Stimulated activated CD4-positive, alpha-beta T cell treated with anti-CD3 and anti-CD28 coated beads, Interleukin-2, amount 100 ng/mL, for 48 hours (primary cell): ENCODE data around the gene RAB37.

Source experiments
- DNase-seq, 2 donors: peaks; one replicate each; pipeline ENCODE4 v3.0.0-alpha.2; 2020

The RAB37 gene

DNA sequence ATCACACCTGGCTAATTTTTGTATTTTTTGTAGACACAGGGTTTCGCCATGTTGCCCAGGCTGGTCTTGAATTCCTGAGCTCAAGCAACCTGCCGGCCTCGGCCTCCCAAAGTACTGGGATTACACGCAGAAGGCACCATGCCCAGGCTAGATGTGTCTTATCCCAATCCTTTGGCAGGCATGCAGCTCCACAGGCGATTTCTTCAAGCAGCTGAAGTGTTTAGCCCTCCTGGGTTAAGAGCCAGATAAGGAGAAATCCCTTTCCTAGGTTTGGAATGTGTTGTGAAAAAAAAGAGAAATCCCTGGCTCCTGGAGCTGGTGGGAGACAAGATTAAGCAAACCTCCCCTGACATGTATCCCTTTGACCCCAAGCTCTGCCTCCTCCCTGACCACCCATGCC, 9.3 kb downstream of the RAB37 start:
- DNase-seq = no peak

DNA sequence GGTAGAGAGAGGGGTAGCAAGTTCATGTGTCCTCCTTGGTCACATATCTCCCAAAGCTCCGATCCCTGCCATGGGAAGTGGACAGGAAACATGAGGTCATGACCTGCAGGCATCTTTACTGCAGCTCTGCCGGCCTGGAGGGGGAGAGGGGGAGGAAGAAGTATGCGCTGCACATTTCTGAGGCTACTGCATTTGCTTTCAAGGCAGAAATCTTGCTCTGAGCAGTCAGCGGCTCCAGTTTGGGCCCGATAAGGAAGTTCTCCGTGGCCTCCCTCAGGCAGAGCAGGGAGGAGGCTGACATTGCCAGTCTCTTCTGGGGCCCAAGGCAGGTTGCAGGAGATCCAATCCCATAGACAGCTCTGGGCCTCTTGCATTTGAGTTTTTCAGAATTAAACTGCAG, 9.9 kb downstream of the RAB37 start:
- no peak for DNase-seq

DNA sequence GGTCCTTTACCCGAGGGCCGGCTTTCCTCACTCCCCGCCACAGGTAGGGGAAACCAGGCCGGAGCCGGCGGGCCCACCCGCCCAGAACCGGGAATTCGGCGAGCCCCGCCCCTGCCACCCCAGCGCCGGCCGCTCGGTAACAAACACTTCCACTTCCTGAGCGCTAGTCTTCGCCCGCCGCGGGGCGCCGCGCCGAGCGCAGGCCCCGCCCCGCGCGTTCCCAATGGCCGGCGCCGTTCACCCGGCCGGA, 11.1 kb downstream of the RAB37 start:
- DNase-seq = no peak

DNA sequence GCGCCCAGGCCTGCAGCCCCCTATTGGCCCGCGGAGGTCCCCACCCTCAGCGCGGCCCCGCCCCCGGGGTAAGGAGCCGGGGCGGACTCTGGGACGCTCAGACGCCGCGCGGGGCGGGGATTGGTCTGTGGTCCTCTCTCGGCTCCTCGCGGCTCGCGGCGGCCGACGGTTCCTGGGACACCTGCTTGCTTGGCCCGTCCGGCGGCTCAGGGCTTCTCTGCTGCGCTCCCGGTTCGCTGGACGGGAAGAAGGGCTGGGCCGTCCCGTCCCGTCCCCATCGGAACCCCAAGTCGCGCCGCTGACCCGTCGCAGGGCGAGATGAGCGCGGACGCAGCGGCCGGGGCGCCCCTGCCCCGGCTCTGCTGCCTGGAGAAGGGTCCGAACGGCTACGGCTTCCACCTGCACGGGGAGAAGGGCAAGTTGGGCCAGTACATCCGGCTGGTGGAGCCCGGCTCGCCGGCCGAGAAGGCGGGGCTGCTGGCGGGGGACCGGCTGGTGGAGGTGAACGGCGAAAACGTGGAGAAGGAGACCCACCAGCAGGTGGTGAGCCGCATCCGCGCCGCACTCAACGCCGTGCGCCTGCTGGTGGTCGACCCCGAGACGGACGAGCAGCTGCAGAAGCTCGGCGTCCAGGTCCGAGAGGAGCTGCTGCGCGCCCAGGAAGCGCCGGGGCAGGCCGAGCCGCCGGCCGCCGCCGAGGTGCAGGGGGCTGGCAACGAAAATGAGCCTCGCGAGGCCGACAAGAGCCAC, 11.6 kb downstream of the RAB37 start, which contains the start of gene NHERF1:
Gene NHERF1, plus strand, starts transcription at position 100 of the 750 bp plus-strand sequence. Its CDS starts 219 bp downstream, at position 319.
- DNase-seq = peak; percentile 91 to 95

DNA sequence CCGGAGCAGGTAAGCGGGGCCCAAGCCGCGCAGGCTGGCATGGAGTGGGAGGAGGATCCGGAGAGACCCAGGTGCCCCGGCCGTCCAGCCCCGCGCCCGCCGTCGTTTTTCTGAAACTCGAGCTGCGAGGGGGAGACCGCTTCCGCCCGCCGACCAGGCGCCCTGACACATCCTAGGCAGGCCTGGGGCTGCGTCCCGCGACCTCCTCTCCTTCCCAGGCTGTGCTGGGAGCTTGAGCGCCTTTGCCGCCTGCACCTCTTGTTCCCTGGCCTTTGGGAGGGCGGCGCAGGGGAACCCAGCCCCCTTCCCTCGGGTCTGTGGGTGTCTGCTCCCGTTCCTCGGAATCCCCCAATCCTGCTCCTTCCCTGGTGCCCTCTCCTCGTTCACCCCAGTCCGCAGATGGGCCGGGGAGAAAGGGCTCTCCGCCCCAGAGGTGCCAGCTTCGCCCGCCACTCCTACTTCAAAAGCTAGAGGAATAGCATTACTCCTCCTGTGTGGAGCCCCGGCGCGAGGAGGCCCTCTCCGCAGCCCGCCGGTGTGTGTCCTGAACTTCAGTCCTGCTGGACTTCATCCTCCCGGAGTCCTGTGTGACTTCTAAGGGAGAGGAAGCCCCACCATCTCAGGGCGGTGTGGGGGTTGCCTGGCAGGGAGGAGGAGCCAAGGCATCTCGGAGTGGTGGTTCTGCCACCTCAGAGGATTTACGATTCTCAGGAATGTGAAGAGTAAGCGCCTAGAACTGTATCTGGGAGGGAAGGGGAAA, 12.4 kb downstream of the RAB37 start:
- no peak for DNase-seq

DNA sequence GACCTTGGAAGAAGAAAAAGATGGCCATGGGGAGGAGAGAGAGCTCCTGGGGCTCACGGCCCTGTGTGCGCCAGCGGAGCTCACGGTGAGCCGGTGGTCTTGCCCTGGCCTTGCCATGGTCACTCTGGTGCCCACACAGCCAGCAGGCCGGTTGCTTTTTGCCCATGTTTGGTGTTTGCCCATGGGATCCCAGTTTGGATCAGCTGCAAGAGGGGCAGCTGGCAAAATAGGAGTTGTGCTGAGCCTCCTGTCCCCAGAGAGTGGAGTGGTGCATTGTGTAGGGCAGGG, 12.9 kb downstream of the RAB37 start:
- no peak for DNase-seq

DNA sequence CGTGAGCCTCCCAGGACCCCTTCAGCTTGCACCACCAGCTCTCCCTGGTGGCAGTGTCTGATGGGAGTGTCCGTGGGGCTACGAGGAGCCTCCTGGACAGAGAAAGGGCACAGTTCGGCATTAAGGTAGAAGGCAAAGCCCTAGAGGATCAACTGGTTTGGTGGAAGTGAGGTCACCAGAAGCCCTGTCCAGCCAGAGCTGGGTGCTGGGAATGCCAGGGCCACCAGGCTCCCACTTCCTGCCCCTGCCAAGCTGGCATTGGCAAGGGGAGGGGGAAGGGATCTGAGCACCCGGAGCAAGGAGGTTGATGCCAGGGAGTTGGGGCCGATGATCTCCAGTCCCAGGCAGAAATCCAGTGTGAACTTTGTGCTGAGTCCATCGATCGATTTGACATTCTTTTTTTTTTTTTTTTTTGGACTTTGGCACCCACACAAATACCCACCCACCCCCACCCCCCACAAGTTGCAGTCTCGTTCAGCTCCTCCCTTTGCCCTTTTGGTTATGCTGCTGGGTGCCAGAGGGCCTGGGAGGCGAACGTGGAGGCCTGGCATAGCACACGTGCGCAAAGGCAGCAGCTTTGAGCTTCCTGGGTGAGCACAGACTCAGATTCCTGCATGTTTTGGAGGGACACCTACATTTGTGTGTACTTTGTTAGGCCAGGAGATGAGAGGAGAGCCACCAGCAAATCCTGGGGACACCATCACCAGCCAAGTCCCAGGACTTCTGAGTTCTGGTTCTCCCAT, 13.4 kb downstream of the RAB37 start:
- DNase-seq = no peak

DNA sequence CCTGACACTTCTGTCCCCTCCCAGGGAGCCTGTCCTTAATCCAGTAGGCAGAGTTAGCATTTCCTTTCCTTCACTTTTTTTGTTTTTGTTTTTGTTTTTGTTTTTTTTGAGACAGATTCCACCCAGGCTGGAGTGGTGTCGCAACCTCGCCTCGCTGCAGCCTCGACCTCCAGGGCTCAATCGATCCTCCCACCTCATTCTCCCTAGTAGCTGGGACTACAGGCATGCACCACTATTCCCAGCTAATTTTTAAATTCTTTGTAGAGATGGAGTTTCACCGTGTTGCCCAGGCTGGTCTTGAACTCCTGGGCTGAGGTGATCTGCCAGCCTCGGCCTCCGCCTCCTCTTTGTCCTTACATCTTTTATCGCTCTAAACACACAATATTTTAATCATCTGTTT, 15.4 kb downstream of the RAB37 start:
- DNase-seq = no peak

DNA sequence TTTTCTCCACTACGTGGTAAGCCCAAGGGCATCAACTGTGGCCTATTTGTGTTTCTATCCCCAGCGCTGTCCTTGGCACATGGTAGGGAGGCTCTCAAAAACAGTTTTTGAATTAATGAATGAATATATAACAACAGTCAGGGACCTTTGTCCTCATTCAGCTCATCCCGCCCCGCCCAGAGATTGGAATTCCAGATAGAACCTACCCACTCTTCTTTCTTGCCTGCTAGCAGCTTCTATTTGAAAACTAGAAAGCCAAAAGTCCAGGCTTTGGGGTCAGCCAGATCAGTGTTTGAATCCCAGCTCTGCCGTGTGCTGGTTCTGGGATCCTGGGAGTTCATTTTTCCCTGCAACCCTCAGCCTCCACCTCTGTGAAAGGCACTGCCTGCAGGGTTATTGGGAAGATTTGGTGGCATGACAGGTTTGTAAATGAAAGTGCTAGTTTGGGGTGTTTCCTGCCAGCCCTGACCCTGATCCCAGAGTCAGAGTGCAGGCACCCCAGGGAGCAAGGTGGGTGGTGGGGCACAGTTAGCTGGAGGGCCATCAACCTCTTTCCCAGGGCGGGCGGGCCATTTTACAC, 15.9 kb downstream of the RAB37 start:
- DNase-seq = no peak

DNA sequence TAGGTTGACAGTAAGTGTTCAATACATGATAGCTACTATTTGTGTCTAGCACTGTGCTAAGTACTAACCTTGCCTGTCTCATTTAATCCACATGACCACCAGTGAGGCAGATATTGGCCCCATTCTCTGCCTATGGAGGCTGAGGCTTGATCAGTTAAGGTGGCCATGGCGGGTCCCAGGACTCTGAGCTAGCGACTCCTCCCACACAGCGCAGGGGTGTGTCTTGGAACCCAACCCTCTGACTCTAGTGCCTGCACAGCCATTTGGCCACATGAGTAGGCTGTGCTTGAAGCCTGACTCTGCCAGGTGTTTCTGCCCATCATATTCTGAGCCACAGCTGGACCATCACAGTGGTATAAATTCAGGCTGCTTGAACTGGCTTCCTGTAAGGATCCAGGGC, 17.8 kb downstream of the RAB37 start:
- no peak for DNase-seq

DNA sequence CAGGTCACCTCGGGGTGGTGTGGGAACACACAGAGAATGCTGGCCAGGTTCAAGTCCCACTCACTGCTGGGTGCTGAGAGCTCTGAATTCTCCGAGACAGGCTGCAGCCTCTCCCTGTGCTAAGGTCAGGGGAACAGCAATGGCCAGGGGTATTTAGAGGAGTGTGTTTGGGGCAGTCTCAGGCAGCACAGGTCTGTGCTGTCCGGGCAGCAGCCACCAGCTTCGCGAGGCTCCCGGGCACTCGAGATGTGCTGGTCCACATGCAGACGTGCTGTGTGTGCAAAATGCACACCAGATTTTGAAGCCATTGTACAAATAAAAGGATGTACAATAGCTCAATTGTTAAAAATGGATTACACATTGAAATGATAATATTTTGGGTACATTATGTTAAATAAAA, 18.5 kb downstream of the RAB37 start:
- no peak for DNase-seq

DNA sequence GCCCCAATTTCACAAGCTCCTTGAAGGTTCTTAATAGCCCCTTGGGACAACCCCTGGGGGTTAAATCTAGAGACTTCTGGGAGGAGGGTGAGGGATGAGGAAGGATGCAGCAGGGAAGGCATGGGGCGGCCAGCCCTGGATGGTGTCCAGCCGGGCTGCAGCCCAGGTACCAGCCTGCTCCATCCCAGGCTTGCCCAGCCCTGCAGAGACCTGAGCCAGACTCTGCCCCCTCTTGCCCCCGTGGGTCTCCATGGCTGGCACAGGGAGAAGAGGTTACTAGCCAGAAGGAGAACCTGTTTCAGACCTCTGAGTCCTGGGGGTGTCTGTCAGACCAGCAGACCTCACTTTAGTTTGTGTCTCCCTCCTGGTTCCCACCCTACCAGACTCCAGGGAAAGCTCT, 19.8 kb downstream of the RAB37 start:
- no peak for DNase-seq

DNA sequence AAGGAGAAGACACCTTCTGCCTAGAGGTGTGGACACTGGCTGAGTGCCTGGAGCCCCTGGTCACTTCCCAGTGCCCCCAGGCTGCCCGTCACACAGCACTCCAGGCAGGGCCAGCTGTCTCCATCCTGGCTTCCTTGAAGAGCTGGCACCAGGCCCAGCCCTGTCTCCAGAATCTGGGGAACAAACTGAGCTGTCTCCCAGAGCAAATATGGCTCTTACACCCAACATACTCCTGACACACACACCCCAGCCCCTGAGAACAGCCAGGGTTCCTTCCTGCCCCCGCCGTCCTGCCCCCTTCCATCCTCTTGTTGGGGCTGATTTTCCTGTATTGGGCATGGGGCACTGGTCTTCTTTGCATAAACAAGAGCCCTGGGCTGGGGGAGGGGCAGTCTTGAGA, 20.4 kb downstream of the RAB37 start:
- no peak for DNase-seq

DNA sequence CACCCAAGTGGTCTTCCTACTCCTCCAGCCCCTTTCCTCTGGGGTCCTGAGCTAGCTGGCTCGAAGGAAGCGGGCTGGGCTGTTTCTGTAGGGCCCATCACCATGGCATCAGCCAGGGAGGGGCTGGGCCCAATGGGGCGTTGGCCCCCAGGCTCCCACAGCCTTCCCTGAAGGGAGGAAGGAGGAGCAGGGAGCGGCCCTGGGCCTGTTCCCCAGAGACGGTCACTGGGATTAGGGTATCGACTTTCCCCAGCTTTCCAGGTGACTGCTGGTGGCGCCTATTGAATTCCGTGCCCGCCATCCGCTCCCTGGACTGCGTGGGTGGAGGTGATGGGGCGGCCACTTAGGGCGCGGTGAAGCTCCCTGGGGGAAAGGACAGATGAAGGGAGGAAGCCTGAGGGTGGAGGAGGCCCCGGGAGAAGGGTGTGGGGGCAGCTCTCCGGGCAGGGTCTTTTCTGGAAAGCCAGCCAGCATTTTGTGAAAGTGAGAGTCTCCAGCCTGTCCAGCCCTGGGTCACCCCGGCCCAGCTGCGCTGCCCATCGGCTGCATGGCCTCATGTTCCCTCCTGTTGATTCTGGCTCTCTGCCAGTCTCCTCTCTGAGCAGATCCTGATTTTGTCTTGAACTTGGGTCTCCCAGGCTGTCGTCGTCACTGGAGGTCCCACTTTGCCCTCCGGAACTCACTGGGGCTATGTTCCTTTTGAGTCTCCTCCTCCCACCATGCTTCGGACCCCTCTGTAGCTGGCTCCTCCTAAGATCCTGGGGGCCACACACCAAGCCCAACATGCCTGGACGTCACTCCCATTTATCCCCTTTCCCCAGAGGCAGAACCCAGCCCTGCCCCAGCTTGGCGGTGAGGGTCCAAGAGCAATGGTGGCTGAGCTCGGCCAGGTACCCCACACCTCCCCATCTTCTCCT, 21.1 kb downstream of the RAB37 start:
- DNase-seq = no peak

DNA sequence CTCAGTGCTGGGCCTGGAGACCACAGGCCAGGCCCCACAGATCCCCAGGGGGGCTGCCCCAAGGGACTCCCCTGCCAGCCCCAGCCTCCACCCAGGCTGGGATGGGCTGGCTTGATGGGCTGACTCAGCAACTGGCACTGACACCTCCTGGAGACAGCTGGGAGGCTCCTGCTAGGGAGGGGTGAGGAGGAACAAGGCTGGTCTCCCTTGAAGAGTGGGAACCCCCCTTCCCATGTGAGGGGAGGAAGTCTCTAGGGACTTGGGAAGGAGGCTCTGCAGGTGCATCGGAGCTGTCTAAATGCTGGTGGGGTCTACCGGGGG, 21.8 kb downstream of the RAB37 start:
- no peak for DNase-seq

DNA sequence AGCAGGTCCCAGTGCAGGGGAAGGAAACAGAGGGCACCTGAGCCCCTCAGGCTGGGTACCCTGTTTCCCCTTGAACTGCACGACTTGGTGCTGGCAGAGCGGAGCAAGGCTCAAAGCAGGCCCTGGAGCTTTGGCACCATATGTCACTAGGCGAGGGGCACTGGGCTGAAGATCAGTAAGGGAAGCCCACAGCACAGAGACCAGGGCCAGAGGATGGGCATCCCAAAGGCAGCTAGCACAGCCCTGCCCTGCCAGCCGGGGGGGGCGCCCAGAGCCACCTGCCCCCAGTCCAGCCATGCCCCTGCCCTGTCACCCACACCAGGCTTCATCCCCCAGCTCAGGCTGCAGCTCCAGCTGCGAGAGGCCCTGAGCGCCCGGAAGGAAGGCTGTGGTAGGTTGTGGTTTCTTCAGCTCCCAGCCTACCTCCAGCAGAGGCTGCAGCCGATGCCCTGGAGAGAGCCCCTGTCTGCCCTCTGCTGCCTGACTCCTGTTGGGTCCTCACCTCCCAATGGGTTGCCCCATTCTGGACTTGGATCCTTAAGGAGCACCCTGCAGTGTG, 22.3 kb downstream of the RAB37 start:
- no peak for DNase-seq

DNA sequence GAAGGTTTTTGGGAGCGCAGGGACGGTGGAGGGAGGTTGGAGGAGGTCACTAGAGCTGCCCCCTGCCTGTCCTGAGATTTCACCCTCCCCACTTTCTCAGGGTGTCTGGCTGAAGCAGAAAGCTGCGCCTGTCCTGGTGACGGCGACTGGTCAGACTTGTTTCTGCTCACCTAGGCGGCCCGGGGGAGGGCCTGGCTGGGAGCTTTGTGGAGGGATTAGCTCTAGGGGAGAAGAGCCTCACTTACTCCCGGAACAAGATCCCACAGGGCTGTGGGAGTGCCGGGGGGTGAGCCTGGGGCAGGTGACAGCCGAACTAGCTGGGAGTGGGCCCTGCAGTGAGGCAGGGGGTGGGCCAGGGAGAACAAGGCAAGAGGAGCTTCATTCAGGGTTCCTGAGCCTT, 22.9 kb downstream of the RAB37 start:
- no peak for DNase-seq

DNA sequence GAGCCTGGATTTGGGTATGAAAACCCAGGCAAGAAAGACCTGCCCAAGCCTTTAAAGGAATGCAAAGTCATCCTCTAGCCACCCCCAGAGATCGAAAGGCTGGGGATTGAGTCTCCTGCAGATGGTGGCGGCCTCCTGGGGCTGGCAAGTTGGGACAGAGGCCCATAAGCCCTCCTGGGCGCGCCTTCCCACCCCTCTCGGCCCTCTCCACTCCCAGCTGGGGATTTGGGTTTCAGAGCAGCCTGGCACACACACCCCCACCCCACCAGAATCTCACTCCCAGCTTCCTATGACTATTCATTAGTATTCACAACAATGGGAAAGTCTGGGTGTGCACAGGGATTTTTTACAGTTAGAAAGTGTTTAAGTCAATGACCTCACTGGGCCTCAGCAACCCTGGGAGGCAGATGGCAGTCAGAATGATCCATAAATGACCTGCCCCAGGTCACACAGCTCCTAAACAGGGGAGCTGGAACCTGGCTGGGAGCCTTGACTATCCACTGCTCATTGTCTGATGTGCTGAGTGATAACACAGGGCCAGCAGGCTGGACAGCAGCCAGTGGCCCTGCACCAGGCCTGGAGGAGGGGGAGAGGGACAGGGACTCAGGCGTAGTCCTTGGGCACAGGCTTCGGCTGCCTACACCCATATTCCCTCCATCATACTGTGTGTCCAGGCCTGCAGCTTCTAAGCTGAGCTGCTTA, 23.5 kb downstream of the RAB37 start:
- no peak for DNase-seq

DNA sequence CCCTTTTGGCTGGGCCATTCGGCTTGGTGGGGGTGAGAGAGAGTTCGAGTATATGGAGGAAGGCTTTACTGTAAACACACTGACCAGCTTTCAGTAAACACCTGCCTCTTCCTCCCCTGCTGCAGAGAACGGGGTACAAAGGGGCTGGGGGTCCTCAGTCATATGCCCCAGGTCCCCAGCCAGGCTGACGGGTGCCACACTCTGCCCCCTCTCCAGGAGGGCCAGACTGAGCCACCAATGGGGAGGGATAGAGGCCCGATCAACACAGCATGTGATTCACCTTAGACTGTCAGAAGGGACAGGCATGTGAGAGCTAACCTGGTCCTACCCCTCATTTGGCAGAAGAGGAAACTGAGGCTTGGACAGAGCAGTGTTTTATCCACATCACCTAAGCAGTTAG, 24.4 kb downstream of the RAB37 start:
- DNase-seq = no peak

DNA sequence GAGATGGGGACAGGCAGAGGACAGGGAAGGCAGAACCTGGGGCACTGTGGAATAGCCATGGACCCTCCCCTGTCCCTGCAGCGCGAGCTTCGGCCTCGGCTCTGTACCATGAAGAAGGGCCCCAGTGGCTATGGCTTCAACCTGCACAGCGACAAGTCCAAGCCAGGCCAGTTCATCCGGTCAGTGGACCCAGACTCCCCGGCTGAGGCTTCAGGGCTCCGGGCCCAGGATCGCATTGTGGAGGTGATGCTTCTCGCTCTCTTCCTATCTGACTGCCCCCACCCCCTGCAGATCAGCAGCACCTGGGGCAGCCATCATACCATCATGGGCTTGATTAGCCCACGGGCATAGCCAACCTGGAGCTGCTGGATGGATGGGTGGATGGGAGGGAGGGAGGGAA, 24.9 kb downstream of the RAB37 start:
- DNase-seq = no peak

DNA sequence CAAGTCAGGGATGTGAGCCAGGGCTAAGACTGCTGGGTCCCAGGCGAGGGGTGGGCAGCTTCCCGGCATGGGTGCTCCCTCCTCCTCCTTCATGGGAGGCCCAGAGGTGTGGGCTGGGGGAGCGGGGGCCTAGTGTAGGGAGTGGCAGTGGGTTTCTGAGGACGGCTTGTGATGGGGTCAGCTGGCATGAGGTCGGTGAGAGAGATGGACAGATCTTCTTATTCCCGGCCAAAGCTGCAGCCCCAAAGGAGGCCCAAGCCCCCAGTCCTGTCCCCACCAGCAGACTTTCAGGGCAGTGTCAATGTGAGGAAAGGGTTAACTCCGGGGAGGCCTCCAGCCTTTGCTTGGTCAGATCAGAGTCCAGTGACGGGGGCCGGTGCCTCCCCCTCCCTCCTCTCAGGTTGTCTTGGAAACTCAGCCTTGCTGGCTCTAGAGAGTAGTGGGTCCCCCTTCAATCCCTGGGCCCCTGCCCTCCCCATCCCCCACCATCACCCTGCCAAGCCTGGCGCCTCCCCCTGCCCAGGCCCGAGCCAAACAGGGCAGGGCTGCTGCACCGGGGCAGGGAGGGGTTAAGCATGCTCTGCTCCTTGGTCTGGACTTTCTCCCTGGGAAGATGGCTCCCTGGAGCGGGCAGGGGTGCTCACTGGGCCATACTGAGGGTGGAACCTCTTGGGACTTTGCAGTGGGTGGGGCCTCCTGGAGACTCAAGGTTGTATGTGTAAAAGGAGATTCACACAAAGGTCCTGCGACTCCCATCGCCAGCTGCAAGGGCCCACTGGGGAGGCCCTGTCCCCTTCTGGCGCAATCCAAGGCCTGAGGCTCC, 26.7 kb downstream of the RAB37 start:
- no peak for DNase-seq
